ENCODE data around the gene IQSEC3. TPM values are rescaled to one million over a fixed set of nuclear protein-coding genes. Genes with fewer than 3 reads are reported as not detected.
A peak's percentile ranks its signal among the peaks of the same experiment; 100 is the strongest.
"Not testable (repeated sequence)": the region's sequence is repeated elsewhere in the genome, so short reads cannot be mapped to it uniquely, and the experiment has no call there.

Gene IQSEC3
- total RNA-seq, 1 donor, result 0.36 TPM

- DNase-seq (ENCODE audit: insufficient read length, low spot score, missing footprints), result no peak
- Histone ChIP-seq H3K9me3 (ENCODE audit: low read depth, low read length) (no peaks in the 10 kb centered on the region), H3K4me3 (ENCODE audit: insufficient read depth, low read length) (no peak overlapping the region), H4K20me1 (ENCODE audit: insufficient read depth, low read length) (no peaks in the 10 kb centered on the region), H3K4me2 (ENCODE audit: insufficient read depth, low read length) (no peak overlapping the region), H3K27ac (ENCODE audit: low read depth, low read length) (no peak overlapping the region), H3K27me3 (ENCODE audit: insufficient read depth, low read length) (peaks cover 11% of the 10 kb centered on the region), H3K79me2 (ENCODE audit: insufficient read depth, low read length) (no peaks in the 10 kb centered on the region), H3K4me1 (ENCODE audit: insufficient read depth, low read length) (peaks cover 12% of the 10 kb centered on the region), H3K36me3 (ENCODE audit: insufficient read depth, low read length) (no peaks in the 10 kb centered on the region), H2AFZ (ENCODE audit: low read length) (no peak overlapping the region)
- TF ChIP-seq, protein P1, sequence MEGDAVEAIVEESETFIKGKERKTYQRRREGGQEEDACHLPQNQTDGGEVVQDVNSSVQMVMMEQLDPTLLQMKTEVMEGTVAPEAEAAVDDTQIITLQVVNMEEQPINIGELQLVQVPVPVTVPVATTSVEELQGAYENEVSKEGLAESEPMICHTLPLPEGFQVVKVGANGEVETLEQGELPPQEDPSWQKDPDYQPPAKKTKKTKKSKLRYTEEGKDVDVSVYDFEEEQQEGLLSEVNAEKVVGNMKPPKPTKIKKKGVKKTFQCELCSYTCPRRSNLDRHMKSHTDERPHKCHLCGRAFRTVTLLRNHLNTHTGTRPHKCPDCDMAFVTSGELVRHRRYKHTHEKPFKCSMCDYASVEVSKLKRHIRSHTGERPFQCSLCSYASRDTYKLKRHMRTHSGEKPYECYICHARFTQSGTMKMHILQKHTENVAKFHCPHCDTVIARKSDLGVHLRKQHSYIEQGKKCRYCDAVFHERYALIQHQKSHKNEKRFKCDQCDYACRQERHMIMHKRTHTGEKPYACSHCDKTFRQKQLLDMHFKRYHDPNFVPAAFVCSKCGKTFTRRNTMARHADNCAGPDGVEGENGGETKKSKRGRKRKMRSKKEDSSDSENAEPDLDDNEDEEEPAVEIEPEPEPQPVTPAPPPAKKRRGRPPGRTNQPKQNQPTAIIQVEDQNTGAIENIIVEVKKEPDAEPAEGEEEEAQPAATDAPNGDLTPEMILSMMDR (IDR thresholded peaks at IDR 0.05; ENCODE audit: extremely low read depth, low read depth, low read length), result no peak
Observed at GRCh38 chr12:185576-185955, 119.0 kb downstream of the IQSEC3 start.

DNA sequence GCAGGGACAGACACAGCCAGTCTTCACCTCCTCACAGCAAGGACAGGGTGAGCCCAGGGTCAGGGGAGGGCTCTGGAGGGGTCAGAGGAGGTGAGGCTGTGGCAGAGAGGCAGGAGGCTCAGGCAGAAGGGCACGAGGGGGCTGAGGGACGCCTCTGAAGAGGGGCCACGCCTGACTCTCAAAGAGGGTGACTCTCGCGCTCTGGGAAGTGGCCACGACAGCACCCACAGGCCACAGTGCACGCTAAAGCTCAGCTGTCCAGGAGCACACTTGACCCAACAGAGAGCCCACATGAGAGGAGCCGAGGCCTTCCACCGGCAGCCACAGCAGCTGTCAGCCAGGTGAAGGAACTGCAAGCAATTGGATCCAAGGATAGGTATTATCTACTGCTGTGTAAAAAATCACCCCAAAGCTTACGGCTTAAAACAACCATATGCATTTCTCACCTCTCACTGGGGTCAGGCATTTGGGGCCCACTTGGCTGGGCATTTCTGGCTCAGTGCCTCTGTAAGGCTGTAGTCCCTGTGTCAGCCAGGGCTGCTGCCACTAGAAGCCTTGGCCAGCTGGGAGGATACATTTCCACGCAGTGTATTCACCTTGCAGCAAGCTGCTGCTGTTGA is 119.5 kb downstream of the IQSEC3 start:
- Histone ChIP-seq H4K20me1 (ENCODE audit: insufficient read depth, low read length) (no peaks in the 10 kb centered on the region), H3K4me3 (ENCODE audit: insufficient read depth, low read length) (no peak overlapping the region), H3K4me1 (ENCODE audit: insufficient read depth, low read length) (peaks cover 12% of the 10 kb centered on the region), H2AFZ (ENCODE audit: low read length) (no peak overlapping the region), H3K9me3 (ENCODE audit: low read depth, low read length) (no peaks in the 10 kb centered on the region), H3K79me2 (ENCODE audit: insufficient read depth, low read length) (no peaks in the 10 kb centered on the region), H3K4me2 (ENCODE audit: insufficient read depth, low read length) (no peak overlapping the region), H3K27me3 (ENCODE audit: insufficient read depth, low read length) (peaks cover 16% of the 10 kb centered on the region), H3K36me3 (ENCODE audit: insufficient read depth, low read length) (no peaks in the 10 kb centered on the region), H3K27ac (ENCODE audit: low read depth, low read length) (no peak overlapping the region)
- no peak for DNase-seq (ENCODE audit: insufficient read length, low spot score, missing footprints)
- TF ChIP-seq, protein P1 (IDR thresholded peaks at IDR 0.05; ENCODE audit: extremely low read depth, low read depth, low read length), result no peak

- peak overlapping the region; percentile 73 for H3K4me2 ChIP-seq (ENCODE audit: insufficient read depth, low read length)
- H3K79me2 ChIP-seq (ENCODE audit: insufficient read depth, low read length); H3K27ac ChIP-seq (ENCODE audit: low read depth, low read length); DNase-seq (ENCODE audit: insufficient read length, low spot score, missing footprints); H3K9me3 ChIP-seq (ENCODE audit: low read depth, low read length); H3K4me1 ChIP-seq (ENCODE audit: insufficient read depth, low read length); H3K36me3 ChIP-seq (ENCODE audit: insufficient read depth, low read length); H4K20me1 ChIP-seq (ENCODE audit: insufficient read depth, low read length): not testable (repeated sequence)
- peak overlapping the region; percentile 66 for H3K4me3 ChIP-seq (ENCODE audit: insufficient read depth, low read length)
- peak overlapping the region; percentile 77 for H2AFZ ChIP-seq (ENCODE audit: low read length)
- peaks cover 30% of the 10 kb centered on the region for H3K27me3 ChIP-seq (ENCODE audit: insufficient read depth, low read length)
Observed at GRCh38 chr12:187986-188909, 121.7 kb downstream of the IQSEC3 start.

- Histone ChIP-seq H3K36me3 (ENCODE audit: insufficient read depth, low read length) (no peaks in the 10 kb centered on the region), H3K4me2 (ENCODE audit: insufficient read depth, low read length) (peak overlapping the region; percentile 73), H3K79me2 (ENCODE audit: insufficient read depth, low read length) (no peaks in the 10 kb centered on the region), H4K20me1 (ENCODE audit: insufficient read depth, low read length) (no peaks in the 10 kb centered on the region), H3K4me1 (ENCODE audit: insufficient read depth, low read length) (no peaks in the 10 kb centered on the region), H3K27me3 (ENCODE audit: insufficient read depth, low read length) (peaks cover 38% of the 10 kb centered on the region), H3K4me3 (ENCODE audit: insufficient read depth, low read length) (peak overlapping the region; percentile 66), H2AFZ (ENCODE audit: low read length) (peak overlapping the region; percentile 85), H3K27ac (ENCODE audit: low read depth, low read length) (no peak overlapping the region), H3K9me3 (ENCODE audit: low read depth, low read length) (no peaks in the 10 kb centered on the region)
- TF ChIP-seq, protein P1 (IDR thresholded peaks at IDR 0.05; ENCODE audit: extremely low read depth, low read depth, low read length), result peak; percentile 54
- DNase-seq (ENCODE audit: insufficient read length, low spot score, missing footprints), result peak; percentile 98
Observed at GRCh38 chr12:188910-189621, 122.5 kb downstream of the IQSEC3 start.

Data from osteoblast (primary cell).